ENCODE results near the gene MUC22. TPM values are rescaled to one million over a fixed set of nuclear protein-coding genes. Genes with fewer than 3 reads are reported as not detected.
"Not testable (repeated sequence)": the region's sequence is repeated elsewhere in the genome, so short reads cannot be mapped to it uniquely, and the experiment has no call there.

Gene MUC22
- total RNA-seq, 1 donor = not detected

DNA sequence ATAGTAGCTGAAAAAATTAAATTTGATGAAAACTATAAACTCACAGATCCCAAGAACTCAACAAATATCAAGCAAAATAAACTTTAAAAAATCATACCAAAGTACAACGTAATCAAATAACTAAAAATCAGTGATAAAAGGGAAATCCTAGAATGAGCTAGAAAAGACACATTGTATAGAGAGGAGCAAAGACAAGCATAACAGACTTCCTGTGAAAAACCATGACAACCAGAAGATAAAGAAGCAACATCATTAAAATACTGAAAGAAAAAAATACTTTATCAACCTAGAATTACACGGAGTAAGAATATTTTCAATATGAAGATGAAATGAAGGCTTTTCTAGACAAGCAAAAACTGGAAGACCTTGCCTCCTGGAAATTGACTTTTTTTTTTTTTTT is 9.8 kb downstream of the MUC22 start:
- Histone ChIP-seq H3K4me2 (ENCODE audit: insufficient read depth, low read length) (no peak overlapping the region), H3K27ac (ENCODE audit: low read depth, low read length) (no peak overlapping the region), H3K9me3 (ENCODE audit: low read depth, low read length) (no peaks in the 10 kb centered on the region), H3K79me2 (ENCODE audit: insufficient read depth, low read length) (no peaks in the 10 kb centered on the region), H2AFZ (ENCODE audit: low read length) (no peak overlapping the region), H3K36me3 (ENCODE audit: insufficient read depth, low read length) (no peaks in the 10 kb centered on the region), H4K20me1 (ENCODE audit: insufficient read depth, low read length) (no peaks in the 10 kb centered on the region), H3K4me3 (ENCODE audit: insufficient read depth, low read length) (no peak overlapping the region), H3K27me3 (ENCODE audit: insufficient read depth, low read length) (peaks cover 12% of the 10 kb centered on the region), H3K4me1 (ENCODE audit: insufficient read depth, low read length) (no peaks in the 10 kb centered on the region)
- TF ChIP-seq, protein P1, sequence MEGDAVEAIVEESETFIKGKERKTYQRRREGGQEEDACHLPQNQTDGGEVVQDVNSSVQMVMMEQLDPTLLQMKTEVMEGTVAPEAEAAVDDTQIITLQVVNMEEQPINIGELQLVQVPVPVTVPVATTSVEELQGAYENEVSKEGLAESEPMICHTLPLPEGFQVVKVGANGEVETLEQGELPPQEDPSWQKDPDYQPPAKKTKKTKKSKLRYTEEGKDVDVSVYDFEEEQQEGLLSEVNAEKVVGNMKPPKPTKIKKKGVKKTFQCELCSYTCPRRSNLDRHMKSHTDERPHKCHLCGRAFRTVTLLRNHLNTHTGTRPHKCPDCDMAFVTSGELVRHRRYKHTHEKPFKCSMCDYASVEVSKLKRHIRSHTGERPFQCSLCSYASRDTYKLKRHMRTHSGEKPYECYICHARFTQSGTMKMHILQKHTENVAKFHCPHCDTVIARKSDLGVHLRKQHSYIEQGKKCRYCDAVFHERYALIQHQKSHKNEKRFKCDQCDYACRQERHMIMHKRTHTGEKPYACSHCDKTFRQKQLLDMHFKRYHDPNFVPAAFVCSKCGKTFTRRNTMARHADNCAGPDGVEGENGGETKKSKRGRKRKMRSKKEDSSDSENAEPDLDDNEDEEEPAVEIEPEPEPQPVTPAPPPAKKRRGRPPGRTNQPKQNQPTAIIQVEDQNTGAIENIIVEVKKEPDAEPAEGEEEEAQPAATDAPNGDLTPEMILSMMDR (IDR thresholded peaks at IDR 0.05; ENCODE audit: extremely low read depth, low read depth, low read length) = no peak
- no peak for DNase-seq (ENCODE audit: insufficient read length, low spot score, missing footprints)

DNA sequence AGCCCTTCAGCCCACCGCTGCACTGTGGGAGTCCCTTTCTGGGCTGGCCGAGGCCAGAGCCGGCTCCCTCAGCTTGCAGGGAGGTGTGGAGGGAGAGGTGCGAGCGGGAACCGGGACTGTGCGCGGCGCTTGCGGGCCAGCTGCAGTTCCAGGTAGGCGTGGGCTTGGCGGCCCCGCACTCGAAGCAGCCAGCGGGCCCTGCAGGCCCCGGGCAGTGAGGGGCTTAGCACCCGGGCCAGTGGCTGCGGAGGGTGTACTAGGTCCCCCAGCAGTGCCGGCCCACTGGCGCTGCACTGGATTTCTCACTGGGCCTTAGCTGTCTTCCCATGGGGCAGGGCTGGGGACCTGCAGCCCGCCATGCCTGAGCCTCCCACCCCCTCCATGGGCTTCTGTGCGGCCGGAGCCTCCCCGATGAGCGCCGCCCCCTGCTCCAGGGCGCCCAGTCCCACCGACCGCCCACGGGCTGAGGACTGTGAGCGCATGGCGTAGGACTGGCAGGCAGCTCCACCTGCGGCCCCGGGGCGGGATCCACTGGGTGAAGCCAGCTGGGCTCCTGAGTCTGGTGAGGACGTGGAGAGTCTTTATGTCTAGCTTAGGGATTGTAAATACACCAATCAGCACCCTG is 10.5 kb downstream of the MUC22 start:
- H3K36me3 ChIP-seq (ENCODE audit: insufficient read depth, low read length); H3K9me3 ChIP-seq (ENCODE audit: low read depth, low read length); H3K79me2 ChIP-seq (ENCODE audit: insufficient read depth, low read length); H3K27me3 ChIP-seq (ENCODE audit: insufficient read depth, low read length); H3K27ac ChIP-seq (ENCODE audit: low read depth, low read length); H3K4me3 ChIP-seq (ENCODE audit: insufficient read depth, low read length); H4K20me1 ChIP-seq (ENCODE audit: insufficient read depth, low read length); H3K4me1 ChIP-seq (ENCODE audit: insufficient read depth, low read length); DNase-seq (ENCODE audit: insufficient read length, low spot score, missing footprints); H2AFZ ChIP-seq (ENCODE audit: low read length); H3K4me2 ChIP-seq (ENCODE audit: insufficient read depth, low read length): not testable (repeated sequence)

DNA sequence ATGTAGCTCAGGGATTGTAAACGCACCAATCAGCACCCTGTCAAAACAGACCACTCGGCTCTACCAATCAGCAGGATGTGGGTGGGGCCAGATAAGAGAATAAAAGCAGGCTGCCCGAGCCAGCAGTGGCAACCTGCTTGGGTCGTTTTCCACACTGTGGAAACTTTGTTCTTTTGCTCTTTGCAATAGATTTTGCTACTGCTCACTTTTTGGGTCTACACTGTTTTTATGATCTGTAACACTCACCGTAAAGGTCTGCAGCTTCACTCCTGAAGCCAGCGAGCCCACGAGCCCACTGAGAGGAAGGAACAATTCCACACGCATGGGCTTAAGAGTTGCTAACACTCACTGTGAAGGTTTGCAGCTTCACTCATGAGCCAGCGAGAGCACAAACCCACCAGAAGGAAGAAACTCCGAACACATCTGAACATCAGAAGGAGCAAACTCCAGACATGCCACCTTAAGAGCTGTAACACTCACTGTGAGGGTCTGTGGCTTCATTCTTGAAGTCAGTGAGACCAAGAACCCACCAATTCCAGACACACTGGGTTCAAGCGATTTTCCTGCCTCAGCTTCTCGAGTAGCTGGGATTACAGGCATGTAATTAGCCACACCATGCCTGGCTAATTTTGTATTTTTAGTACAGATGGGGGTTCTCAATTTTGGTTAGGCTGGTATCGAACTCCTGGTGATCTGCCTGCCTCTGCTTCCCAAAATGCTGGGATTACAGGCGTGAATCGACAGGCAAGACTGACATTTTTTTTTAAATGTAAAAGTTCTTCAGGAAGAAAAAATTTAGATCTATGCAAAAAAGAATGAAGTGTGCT is 11.6 kb downstream of the MUC22 start:
- not testable (repeated sequence) for H3K27ac ChIP-seq (ENCODE audit: low read depth, low read length); H3K79me2 ChIP-seq (ENCODE audit: insufficient read depth, low read length); H3K4me1 ChIP-seq (ENCODE audit: insufficient read depth, low read length); H3K27me3 ChIP-seq (ENCODE audit: insufficient read depth, low read length); H4K20me1 ChIP-seq (ENCODE audit: insufficient read depth, low read length); H3K9me3 ChIP-seq (ENCODE audit: low read depth, low read length); H3K4me2 ChIP-seq (ENCODE audit: insufficient read depth, low read length); H2AFZ ChIP-seq (ENCODE audit: low read length); H3K4me3 ChIP-seq (ENCODE audit: insufficient read depth, low read length); H3K36me3 ChIP-seq (ENCODE audit: insufficient read depth, low read length); DNase-seq (ENCODE audit: insufficient read length, low spot score, missing footprints)

DNA sequence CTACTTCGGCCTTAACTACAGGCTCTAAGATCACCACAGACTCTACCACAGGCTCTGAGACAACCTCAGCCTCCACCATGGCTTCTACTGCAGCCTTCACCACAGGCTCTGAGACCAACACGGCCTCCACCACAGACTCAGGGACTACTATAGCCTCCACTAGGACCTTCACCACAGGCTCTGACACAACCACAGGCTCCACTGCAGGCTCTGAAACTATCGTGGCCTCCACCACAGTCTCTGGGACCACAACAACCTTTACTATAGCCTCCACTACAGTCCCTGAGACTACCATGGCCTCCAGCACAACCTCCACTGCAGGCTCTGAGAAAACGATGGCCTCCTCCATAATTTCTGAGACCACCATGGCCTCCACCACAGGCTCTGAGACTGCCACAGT is 15.3 kb downstream of the MUC22 start:
- Histone ChIP-seq H3K79me2 (ENCODE audit: insufficient read depth, low read length) (no peaks in the 10 kb centered on the region), H3K27me3 (ENCODE audit: insufficient read depth, low read length) (peaks cover 11% of the 10 kb centered on the region), H3K4me1 (ENCODE audit: insufficient read depth, low read length) (no peaks in the 10 kb centered on the region), H2AFZ (ENCODE audit: low read length) (no peak overlapping the region), H3K27ac (ENCODE audit: low read depth, low read length) (no peak overlapping the region), H3K9me3 (ENCODE audit: low read depth, low read length) (no peaks in the 10 kb centered on the region), H4K20me1 (ENCODE audit: insufficient read depth, low read length) (no peaks in the 10 kb centered on the region), H3K4me2 (ENCODE audit: insufficient read depth, low read length) (no peak overlapping the region), H3K4me3 (ENCODE audit: insufficient read depth, low read length) (no peak overlapping the region), H3K36me3 (ENCODE audit: insufficient read depth, low read length) (no peaks in the 10 kb centered on the region)
- no peak for DNase-seq (ENCODE audit: insufficient read length, low spot score, missing footprints)
- TF ChIP-seq, protein P1 (IDR thresholded peaks at IDR 0.05; ENCODE audit: extremely low read depth, low read depth, low read length) = no peak

DNA sequence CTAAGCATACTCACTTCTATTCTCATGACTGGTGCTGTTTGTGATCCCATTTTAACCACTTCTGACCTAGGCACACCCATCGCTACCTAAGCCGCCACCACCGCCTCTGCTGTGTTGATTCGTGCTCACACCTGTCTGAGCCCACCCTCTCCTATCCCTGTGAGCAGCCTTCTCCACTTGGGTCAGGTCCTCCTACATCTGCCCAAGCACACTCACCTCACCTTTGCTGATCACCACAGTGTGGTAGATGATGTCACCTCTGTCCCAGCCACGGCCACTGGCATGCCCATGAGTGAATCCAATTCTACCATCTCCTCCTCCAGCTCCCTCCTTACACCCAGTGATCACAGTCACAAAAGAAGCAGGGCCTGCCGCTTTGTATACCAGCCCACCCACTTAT is 20.8 kb downstream of the MUC22 start:
- TF ChIP-seq, protein P1 (IDR thresholded peaks at IDR 0.05; ENCODE audit: extremely low read depth, low read depth, low read length) = no peak
- Histone ChIP-seq H3K79me2 (ENCODE audit: insufficient read depth, low read length) (no peaks in the 10 kb centered on the region), H3K27me3 (ENCODE audit: insufficient read depth, low read length) (peaks cover 4% of the 10 kb centered on the region), H3K9me3 (ENCODE audit: low read depth, low read length) (no peaks in the 10 kb centered on the region), H2AFZ (ENCODE audit: low read length) (no peak overlapping the region), H3K27ac (ENCODE audit: low read depth, low read length) (no peak overlapping the region), H3K4me3 (ENCODE audit: insufficient read depth, low read length) (no peak overlapping the region), H3K36me3 (ENCODE audit: insufficient read depth, low read length) (no peaks in the 10 kb centered on the region), H4K20me1 (ENCODE audit: insufficient read depth, low read length) (no peaks in the 10 kb centered on the region), H3K4me1 (ENCODE audit: insufficient read depth, low read length) (no peaks in the 10 kb centered on the region), H3K4me2 (ENCODE audit: insufficient read depth, low read length) (no peak overlapping the region)
- DNase-seq (ENCODE audit: insufficient read length, low spot score, missing footprints) = no peak

Data from osteoblast (primary cell).